GM19395 (cell line): ENCODE results near the gene SATB2.

ENCODE experiments used
- ATAC-seq: cut with Tn5 transposase; IDR thresholded peaks from one replicate; pipeline ENCODE4 v1.9.1; 2021; ENCODE audit warnings: mild to moderate bottlenecking, moderate library complexity; ENCODE audit not compliant: unreplicated experiment

The SATB2 gene

GRCh38 chr2:199273042-199273511 is 184.7 kb downstream of the SATB2 start:
- ATAC-seq, result no peak

GRCh38 chr2:199261936-199262335 is 195.8 kb downstream of the SATB2 start:
- ATAC-seq, result no peak

GRCh38 chr2:199261239-199261638 is 196.5 kb downstream of the SATB2 start:
- ATAC-seq, result no peak

- no peak for ATAC-seq
Observed at GRCh38 chr2:199259671-199260070, 198.1 kb downstream of the SATB2 start.

GRCh38 chr2:199258291-199258690 is 199.4 kb downstream of the SATB2 start:
- no peak for ATAC-seq

GRCh38 chr2:199257261-199258224 is 200.2 kb downstream of the SATB2 start:
- no peak for ATAC-seq

- ATAC-seq, result no peak
Observed at GRCh38 chr2:199230091-199230490, 227.6 kb downstream of the SATB2 start.

- ATAC-seq, result peak; percentile 80
Observed at GRCh38 chr2:199228887-199229819, 228.6 kb downstream of the SATB2 start.

- ATAC-seq, result no peak
Observed at GRCh38 chr2:199223791-199224190, 233.9 kb downstream of the SATB2 start.

- no peak for ATAC-seq
Observed at GRCh38 chr2:199220920-199221319, 236.8 kb downstream of the SATB2 start.

GRCh38 chr2:199219551-199219950 is 238.2 kb downstream of the SATB2 start:
- no peak for ATAC-seq
